K562 treated with DMSO at 1 percent for 24 hours (cell line): Measurements from ENCODE around the gene ZNF503. TPM values are rescaled to one million over a fixed set of nuclear protein-coding genes. Genes with fewer than 3 reads are reported as not detected.

ENCODE experiments used
- total RNA-seq: library from RNA; unstranded; fragments of 300-600 nt; gene quantifications from 2 replicates; pipeline ENCODE4 v1.2.3, GENCODE V29; 2022; ENCODE audit warnings: low read depth; ENCODE audit not compliant: insufficient read depth

ZNF503 gene
- 0.41 and 1.1 TPM in 2 replicates for total RNA-seq

GRCh38 chr10:75401569-75402485, at the start of gene ZNF503:
Gene ZNF503, minus strand, starts transcription at chr10:75401764. Its CDS starts 345 bp downstream, at chr10:75401419.

GRCh38 chr10:75431180-75432111, 29.9 kb upstream of the ZNF503 start, which contains the start of gene LRMDA:
Gene LRMDA, plus strand, starts transcription at chr10:75431624.

Other genes starting within 250 kb of the ZNF503 start
- 250 and 286 TPM in 2 replicates for gene VDAC2, start 191.0 kb downstream of the ZNF503 start, total RNA-seq
- gene COMTD1, start 165.8 kb downstream of the ZNF503 start, total RNA-seq = 35.7 and 46.9 TPM in 2 replicates
- 2.1 TPM in 1 of 2 replicates, not detected in the other for gene LRMDA, start 29.9 kb upstream of the ZNF503 start, total RNA-seq